ENCODE measurements around the gene ZNF281. TPM values are rescaled to one million over a fixed set of nuclear protein-coding genes. Genes with fewer than 3 reads are reported as not detected.

The ZNF281 gene
- total RNA-seq, 1 experiment from 2014 or later = 23.3 TPM

DNA sequence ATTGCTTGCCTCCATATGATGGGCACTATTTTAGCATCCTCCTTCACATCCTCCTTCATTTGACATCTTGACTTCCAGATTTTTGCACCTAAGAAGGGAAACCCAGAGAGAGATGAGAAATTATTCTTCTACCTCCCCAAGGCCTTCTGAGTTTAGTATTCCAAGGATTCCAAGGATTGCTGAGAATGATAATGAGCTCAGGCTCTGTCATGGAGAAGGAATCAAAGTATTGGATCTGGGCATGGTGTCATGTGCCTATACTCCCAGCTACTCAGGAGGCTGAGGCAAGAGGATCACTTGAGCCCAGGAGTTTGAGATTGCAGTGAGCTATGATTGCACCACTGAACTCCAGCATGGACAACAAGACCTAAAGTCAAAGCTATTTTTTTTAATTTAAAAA is 26.6 kb upstream of the ZNF281 start:
- H3K79me2 ChIP-seq (ENCODE audit: insufficient read depth, low read length) = no peaks in the 10 kb centered on the region
- intact Hi-C loops (cut with micrococcal nuclease) = no loop called here
- no peaks in the 10 kb centered on the region for H3K27me3 ChIP-seq (ENCODE audit: insufficient read depth, low read length)
- no peaks in the 10 kb centered on the region for H3K9me2 ChIP-seq (ENCODE audit: insufficient read depth)
- no peak overlapping the region for H3K4me3 ChIP-seq (replicated peaks in 1 of 2; ENCODE audit: low read depth in 1 of 2, low read length in 2 of 2)
- no peaks in the 10 kb centered on the region for H3K9me3 ChIP-seq (ENCODE audit: control insufficient read depth in 1 of 2, insufficient read depth in 1 of 2, low read depth in 1 of 2, low read length in 2 of 2)
- RAD21 ChIA-PET (ENCODE audit: low non-redundant PET in 1 of 2, low total read pairs in 2 of 2, uncharacterized antibody in 2 of 2, unreplicated experiment in 2 of 2) = no interaction called here
- POLR2A ChIA-PET = no interaction called here
- H3K4me2 ChIP-seq (ENCODE audit: low read length) = no peak overlapping the region
- CTCF ChIA-PET = no interaction called here
- no peak overlapping the region for H3K9ac ChIP-seq (ENCODE audit: low read length)
- no peak for ATAC-seq
- TF ChIP-seq TCF7L2 (IDR thresholded peaks at IDR 0.05; ENCODE audit: borderline replicate concordance, extremely low read depth, insufficient read depth, insufficient read length) = no peak
- no peak for TF ChIP-seq CTCF (IDR thresholded peaks at IDR 0.05 in 2 of 3, conservative IDR thresholded peaks at IDR 0.05 in 1 of 3; ENCODE audit: borderline replicate concordance in 1 of 3, insufficient read depth in 1 of 3, low read depth in 2 of 3, low read length in 2 of 3)
- no peak for TF ChIP-seq YY1 (IDR thresholded peaks at IDR 0.05; ENCODE audit: extremely low read depth, insufficient replicate concordance, low read depth, low read length)
- TF ChIP-seq, protein P1, sequence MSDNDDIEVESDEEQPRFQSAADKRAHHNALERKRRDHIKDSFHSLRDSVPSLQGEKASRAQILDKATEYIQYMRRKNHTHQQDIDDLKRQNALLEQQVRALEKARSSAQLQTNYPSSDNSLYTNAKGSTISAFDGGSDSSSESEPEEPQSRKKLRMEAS (IDR thresholded peaks at IDR 0.05) = no peak
- TF ChIP-seq CEBPB (IDR thresholded peaks at IDR 0.05; ENCODE audit: low read depth) = no peak
- no peaks in the 10 kb centered on the region for H4K20me1 ChIP-seq (ENCODE audit: insufficient read depth)
- BruUV-seq (replicated peaks) = no TSS peak
- DNase-seq (ENCODE audit: low read depth, low spot score) = no peak
- no peaks in the 10 kb centered on the region for H3K36me3 ChIP-seq (ENCODE audit: control insufficient read depth in 1 of 2, insufficient read depth in 2 of 2, low read length in 2 of 2)
- H3K27ac ChIP-seq (ENCODE audit: low read depth, low read length) = no peak overlapping the region
- no peaks in the 10 kb centered on the region for H3K4me1 ChIP-seq (ENCODE audit: control insufficient read depth in 1 of 2, insufficient read depth in 2 of 2, low read length in 2 of 2)
- no peak overlapping the region for H2AFZ ChIP-seq (ENCODE audit: low read depth, low read length, poor library complexity, severe bottlenecking)

DNA sequence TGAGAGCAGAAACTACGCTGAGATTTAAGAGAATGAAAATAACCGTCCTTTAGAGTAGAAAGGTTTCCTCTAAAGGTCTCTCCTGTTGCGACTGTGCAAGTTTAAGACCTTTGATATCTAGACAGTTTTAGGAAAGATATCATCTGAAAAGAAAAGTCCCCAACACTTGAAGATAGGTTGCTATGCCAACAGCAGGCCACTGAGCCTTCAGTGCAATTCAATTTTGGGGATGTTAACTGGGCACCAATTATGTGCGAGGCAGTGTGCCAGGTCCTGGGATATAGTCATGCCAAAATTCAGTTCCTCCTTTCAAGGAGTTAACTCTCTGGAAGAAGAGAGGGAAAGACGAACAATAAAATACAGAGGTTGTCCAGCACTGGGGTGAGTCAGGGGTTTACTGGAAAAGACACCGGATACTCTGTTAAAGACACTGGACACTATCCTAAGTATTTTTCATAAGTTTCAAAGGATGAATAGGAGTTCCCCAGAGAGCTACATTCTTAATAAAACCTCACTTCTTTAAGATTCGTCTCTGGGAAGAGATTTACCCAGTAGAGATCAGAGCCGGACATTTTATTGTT is 25.5 kb upstream of the ZNF281 start:
- Histone ChIP-seq H3K4me3 (replicated peaks in 1 of 2; ENCODE audit: low read depth in 1 of 2, low read length in 2 of 2) (no peak overlapping the region), H3K9ac (ENCODE audit: low read length) (no peak overlapping the region), H3K27me3 (ENCODE audit: insufficient read depth, low read length) (no peaks in the 10 kb centered on the region), H3K4me1 (ENCODE audit: control insufficient read depth in 1 of 2, insufficient read depth in 2 of 2, low read length in 2 of 2) (no peaks in the 10 kb centered on the region), H4K20me1 (ENCODE audit: insufficient read depth) (no peaks in the 10 kb centered on the region), H3K27ac (ENCODE audit: low read depth, low read length) (no peak overlapping the region), H3K9me3 (ENCODE audit: control insufficient read depth in 1 of 2, insufficient read depth in 1 of 2, low read depth in 1 of 2, low read length in 2 of 2) (no peaks in the 10 kb centered on the region), H3K4me2 (ENCODE audit: low read length) (no peak overlapping the region), H3K9me2 (ENCODE audit: insufficient read depth) (no peaks in the 10 kb centered on the region), H3K36me3 (ENCODE audit: control insufficient read depth in 1 of 2, insufficient read depth in 2 of 2, low read length in 2 of 2) (no peaks in the 10 kb centered on the region), H2AFZ (ENCODE audit: low read depth, low read length, poor library complexity, severe bottlenecking) (no peak overlapping the region), H3K79me2 (ENCODE audit: insufficient read depth, low read length) (no peaks in the 10 kb centered on the region)
- ChIA-PET POLR2A (interaction anchor here (0.6 kb wide), 1 partner anchor 391 kb away, joined by 3 read pairs; no protein-coding TSS in a partner anchor), CTCF (no interaction called here), RAD21 (ENCODE audit: low non-redundant PET in 1 of 2, low total read pairs in 2 of 2, uncharacterized antibody in 2 of 2, unreplicated experiment in 2 of 2) (no interaction called here)
- no peak for TF ChIP-seq SRF (IDR thresholded peaks at IDR 0.05; ENCODE audit: low read depth)
- TF ChIP-seq POLR2AphosphoS5 (IDR thresholded peaks at IDR 0.05; ENCODE audit: low read depth, low read length) = no peak
- no peak for TF ChIP-seq TCF7L2 (IDR thresholded peaks at IDR 0.05; ENCODE audit: borderline replicate concordance, extremely low read depth, insufficient read depth, insufficient read length)
- TF ChIP-seq FOSL1 (IDR thresholded peaks at IDR 0.05; ENCODE audit: low read depth) = no peak
- no peak for TF ChIP-seq ZFX (IDR thresholded peaks at IDR 0.05)
- no peak for TF ChIP-seq EZH2phosphoT487 (IDR thresholded peaks at IDR 0.05; ENCODE audit: borderline replicate concordance)
- no TSS peak for BruUV-seq (replicated peaks)
- intact Hi-C loops (cut with micrococcal nuclease) = no loop called here
- DNase-seq (ENCODE audit: low read depth, low spot score) = no peak
- no peak for ATAC-seq

Data from HCT116 (cell line).